Stimulated activated CD8-positive, alpha-beta memory T cell treated with anti-CD3 and anti-CD28 coated beads, Interleukin-15, amount 100 ng/mL, for 24 hours (primary cell): ENCODE data around the gene SEMA4G.

Experiments used
- DNase-seq: peaks from one replicate; pipeline ENCODE4 v3.0.0-alpha.2; 2020; ENCODE audit warnings: low read depth

Gene SEMA4G

GRCh38 chr10:100969187-100970075, at the start of gene SEMA4G:
TSS of gene SEMA4G (plus strand) at chr10:100969504. CDS start at chr10:100972913, 3,409 bp downstream.
- no peak for DNase-seq

DNA sequence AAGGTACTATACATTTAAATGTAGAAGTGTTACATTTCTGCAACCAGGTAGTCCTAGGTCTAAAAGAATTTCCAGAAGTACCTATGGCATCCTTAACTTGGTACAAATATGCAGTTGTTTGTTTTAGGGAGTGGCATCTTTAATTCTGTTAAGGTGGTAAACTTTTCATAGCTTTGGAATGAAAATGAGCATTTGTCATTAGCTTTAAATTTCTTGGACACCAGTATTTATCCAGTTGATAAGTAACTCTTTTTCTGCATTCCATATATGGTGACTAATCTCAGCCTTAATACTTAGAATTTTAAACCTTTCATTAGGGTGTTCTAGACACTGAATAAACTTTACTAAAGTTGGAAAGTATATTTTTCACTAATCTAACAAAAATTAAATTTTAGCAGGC, 45.7 kb upstream of the SEMA4G start:
- no peak for DNase-seq

GRCh38 chr10:100927266-100927665, 42.0 kb upstream of the SEMA4G start:
- no peak for DNase-seq

- no peak for DNase-seq
Measured at GRCh38 chr10:100928039-100928438, 41.3 kb upstream of the SEMA4G start.

GRCh38 chr10:100930368-100930767, 38.9 kb upstream of the SEMA4G start:
- DNase-seq, result no peak

DNA sequence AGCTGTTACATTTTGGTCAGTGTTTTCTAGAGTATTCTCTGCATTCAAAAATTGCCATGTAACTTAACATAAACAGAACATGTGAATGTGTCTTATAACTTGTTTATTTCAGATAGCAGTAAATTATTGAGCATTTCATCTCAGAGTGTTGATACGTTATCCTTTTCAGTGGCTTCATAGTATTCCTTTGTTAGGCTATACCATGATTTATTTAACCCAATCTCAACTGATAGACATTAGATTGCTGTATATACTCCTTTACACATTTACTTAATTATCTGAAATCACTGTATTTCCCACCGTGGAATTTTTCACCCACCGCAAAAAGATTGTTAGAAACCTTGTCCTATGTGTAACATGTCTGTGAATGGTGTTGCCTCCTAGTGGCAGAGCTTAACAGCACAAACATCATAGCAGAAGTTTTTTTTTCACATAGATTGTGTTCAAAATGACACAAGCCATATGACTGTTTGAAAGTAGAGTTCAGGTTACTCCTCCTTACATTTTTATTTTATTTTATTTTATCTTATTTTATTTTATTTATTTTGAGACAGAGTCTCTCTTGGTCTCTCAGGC, 35.1 kb upstream of the SEMA4G start:
- no peak for DNase-seq

GRCh38 chr10:100939763-100940344, 29.4 kb upstream of the SEMA4G start:
- no peak for DNase-seq

- DNase-seq, result no peak
Measured at GRCh38 chr10:100942229-100942628, 27.1 kb upstream of the SEMA4G start.

GRCh38 chr10:100943508-100943907, 25.8 kb upstream of the SEMA4G start:
- no peak for DNase-seq

DNA sequence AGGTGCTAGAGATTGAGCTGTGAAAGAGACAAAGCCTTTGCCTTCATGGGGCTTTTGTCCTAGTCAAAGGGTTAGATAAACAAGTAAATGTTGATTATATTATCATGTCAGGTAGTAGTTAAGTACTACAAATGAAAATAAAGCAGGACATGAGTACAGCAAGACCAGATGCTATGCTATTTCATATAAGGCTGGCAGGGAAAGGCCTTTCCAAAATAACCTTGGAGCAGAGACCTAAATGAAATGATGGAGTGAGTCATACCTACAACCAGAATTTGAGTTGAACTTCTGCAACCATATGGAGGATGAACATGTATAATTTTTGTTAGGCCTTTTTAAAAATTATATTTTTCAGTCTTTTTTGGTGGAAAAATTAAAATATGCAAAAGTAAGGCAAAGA, 23.6 kb upstream of the SEMA4G start:
- DNase-seq, result no peak

- no peak for DNase-seq
Measured at GRCh38 chr10:100948916-100949315, 20.4 kb upstream of the SEMA4G start.

- no peak for DNase-seq
Measured at GRCh38 chr10:100960251-100960650, 9.1 kb upstream of the SEMA4G start.

GRCh38 chr10:100962351-100963080, 6.8 kb upstream of the SEMA4G start:
- DNase-seq, result no peak

DNA sequence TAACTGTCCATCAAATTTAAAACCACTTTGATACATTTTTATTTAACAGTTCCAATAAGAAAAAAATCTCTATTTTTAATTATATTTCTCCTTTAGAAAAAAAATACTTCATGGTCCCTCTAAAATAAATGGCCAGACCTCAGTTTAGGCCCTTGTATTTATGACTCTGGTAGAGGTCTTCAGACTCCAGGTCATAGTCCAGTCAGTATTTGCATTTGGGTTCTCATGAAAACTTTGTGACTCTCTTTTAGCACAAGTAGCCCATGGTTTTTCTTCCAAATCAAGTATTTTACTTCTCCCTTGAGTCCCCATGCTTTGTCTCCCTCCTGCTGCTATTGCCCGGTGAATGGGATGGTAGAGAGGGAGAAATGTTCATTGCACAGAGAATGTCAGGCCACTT, 5.5 kb upstream of the SEMA4G start:
- DNase-seq, result no peak

- no peak for DNase-seq
Measured at GRCh38 chr10:100965820-100966219, 3.5 kb upstream of the SEMA4G start.

DNA sequence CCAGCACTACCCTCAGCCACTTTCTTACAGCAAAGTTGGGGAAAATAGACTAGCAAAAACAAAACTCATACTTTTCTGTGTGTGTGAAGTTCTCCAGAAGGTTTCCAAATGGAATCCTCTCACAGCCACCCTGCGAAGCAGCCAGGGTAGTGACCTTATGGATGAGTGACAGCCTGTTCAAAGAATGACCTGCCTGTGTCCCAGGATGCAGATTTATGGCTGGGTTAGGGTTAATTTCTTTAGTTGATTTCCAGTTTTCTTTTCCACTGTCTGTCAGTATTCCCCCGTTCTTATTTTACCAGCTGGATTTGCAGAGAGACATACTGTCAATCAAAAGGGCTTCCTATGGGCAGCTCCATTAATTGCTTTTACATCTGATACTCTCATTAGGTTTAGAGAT, 2.4 kb upstream of the SEMA4G start:
- DNase-seq, result no peak

GRCh38 chr10:100967332-100967731, 2.0 kb upstream of the SEMA4G start:
- no peak for DNase-seq

DNA sequence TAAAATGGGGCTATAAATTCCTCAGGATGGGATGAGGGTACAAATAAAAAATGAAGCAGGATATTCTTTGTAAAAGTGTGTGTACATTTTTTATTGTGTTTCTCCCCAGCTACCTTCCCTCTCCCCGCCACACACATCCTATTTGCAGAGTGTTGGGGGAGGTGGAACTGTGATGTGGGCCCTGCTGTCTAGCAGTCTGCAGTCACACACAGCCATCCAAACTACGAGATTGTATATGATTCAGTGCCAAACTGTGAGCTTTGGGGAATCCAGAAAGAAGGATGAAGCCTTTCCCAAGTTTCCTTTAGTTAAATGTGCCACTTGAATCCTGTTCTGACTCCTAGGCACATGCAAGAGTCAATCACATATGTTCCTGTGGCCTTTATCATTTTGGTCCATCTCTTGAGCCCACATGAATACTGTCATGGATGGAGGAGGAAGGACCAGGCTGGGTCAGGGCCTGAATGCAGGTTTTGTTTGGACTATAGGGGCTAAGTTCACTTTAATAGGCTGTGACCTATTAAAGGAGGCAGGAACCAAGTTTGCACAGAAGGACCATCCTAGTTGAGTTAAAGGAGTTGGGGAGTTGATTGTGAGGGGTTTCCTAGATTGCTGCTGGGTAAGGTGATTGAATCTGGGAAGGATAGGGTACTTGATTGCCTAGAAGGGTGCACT, 1.1 kb upstream of the SEMA4G start:
- no peak for DNase-seq

DNA sequence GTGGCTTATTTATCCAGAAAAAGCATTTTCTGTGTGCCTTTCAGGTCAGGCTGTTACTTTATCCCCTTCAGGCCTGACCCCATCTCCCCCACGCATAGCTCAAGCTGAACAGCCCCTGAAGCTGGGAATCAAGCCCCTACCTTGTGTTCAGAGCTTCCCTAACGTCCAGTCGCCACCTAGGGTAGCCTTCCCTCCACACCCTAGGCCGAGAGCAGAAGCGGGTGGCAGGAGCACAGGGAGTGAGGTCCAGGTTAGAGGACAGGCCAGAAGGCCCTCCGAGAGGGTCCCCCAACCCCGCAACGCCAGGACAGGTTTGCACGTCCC, 479 bp upstream of the SEMA4G start:
- DNase-seq, result no peak

GRCh38 chr10:100970076-100970913, 991 bp downstream of the SEMA4G start:
- DNase-seq, result no peak
